ENCODE data around the gene GARRE1.

GARRE1 gene

GRCh38 chr19:34295103-34295502 lies 40.7 kb downstream of the GARRE1 start:
- DNase-seq = no peak

GRCh38 chr19:34298891-34299520 lies 44.7 kb downstream of the GARRE1 start:
- DNase-seq = no peak

- no peak for DNase-seq
Measured at GRCh38 chr19:34299576-34299975, 45.2 kb downstream of the GARRE1 start.

GRCh38 chr19:34300380-34300779 lies 46.0 kb downstream of the GARRE1 start:
- no peak for DNase-seq

- DNase-seq = no peak
Measured at GRCh38 chr19:34300962-34301361, 46.6 kb downstream of the GARRE1 start.

All from fibroblast of skin of scalp (primary cell).